Measurements from ENCODE around the gene HIRIP3.
A peak's percentile ranks its signal among the peaks of the same experiment; 100 is the strongest.
"Not testable (repeated sequence)": the region's sequence is repeated elsewhere in the genome, so short reads cannot be mapped to it uniquely, and the experiment has no call there.

HIRIP3 gene

GRCh38 chr16:30016555-30017276 lies 21.3 kb upstream of the HIRIP3 start:
- TF ChIP-seq CTCF (conservative IDR thresholded peaks at IDR 0.05; ENCODE audit: low read depth, low read length): no peak
- no peak for DNase-seq (ENCODE audit: low read depth)
- H3K4me3 ChIP-seq (ENCODE audit: low read depth, low read length): no peak overlapping the region

GRCh38 chr16:30015450-30015849 lies 20.0 kb upstream of the HIRIP3 start:
- H3K4me3 ChIP-seq (ENCODE audit: low read depth, low read length); DNase-seq (ENCODE audit: low read depth): not testable (repeated sequence)

GRCh38 chr16:30012598-30012997 lies 17.2 kb upstream of the HIRIP3 start:
- not testable (repeated sequence) for DNase-seq (ENCODE audit: low read depth); H3K4me3 ChIP-seq (ENCODE audit: low read depth, low read length)

- DNase-seq (ENCODE audit: low read depth): no peak
- H3K4me3 ChIP-seq (ENCODE audit: low read depth, low read length): no peak overlapping the region
- TF ChIP-seq CTCF (conservative IDR thresholded peaks at IDR 0.05; ENCODE audit: low read depth, low read length): no peak
Measured at GRCh38 chr16:30011714-30012504, 16.5 kb upstream of the HIRIP3 start.

GRCh38 chr16:30010844-30011713 lies 15.7 kb upstream of the HIRIP3 start, which contains the start of gene DOC2A:
DOC2A (minus strand) TSS chr16:30011027; CDS start chr16:30010222, 805 bp downstream.
- no peak for TF ChIP-seq CTCF (conservative IDR thresholded peaks at IDR 0.05; ENCODE audit: low read depth, low read length)
- peak within 1 kb of the TSS; percentile 36 for H3K4me3 ChIP-seq (ENCODE audit: low read depth, low read length)
- DNase-seq (ENCODE audit: low read depth): no peak

- no peak for DNase-seq (ENCODE audit: low read depth)
- no peak overlapping the region for H3K4me3 ChIP-seq (ENCODE audit: low read depth, low read length)
- TF ChIP-seq CTCF (conservative IDR thresholded peaks at IDR 0.05; ENCODE audit: low read depth, low read length): no peak
Measured at GRCh38 chr16:30009990-30010843, 14.8 kb upstream of the HIRIP3 start.

- no peak for TF ChIP-seq CTCF (conservative IDR thresholded peaks at IDR 0.05; ENCODE audit: low read depth, low read length)
- no peak for DNase-seq (ENCODE audit: low read depth)
- no peak overlapping the region for H3K4me3 ChIP-seq (ENCODE audit: low read depth, low read length)
Measured at GRCh38 chr16:30009085-30009862, 13.9 kb upstream of the HIRIP3 start.

Measured in choroid plexus epithelial cell (primary cell).